Liver (tissue), 2 donors: ENCODE measurements around the gene JDP2.

Experiments
- EGR1 ChIP-seq, 2 donors: IDR thresholded peaks; 2 replicates each; pipeline ENCODE4 v1.6.1; 2016 to 2018; ENCODE audit warnings: antibody characterized with exemption in 2 of 2, low read depth in 2 of 2
- MAX ChIP-seq: IDR thresholded peaks from 2 replicates; pipeline ENCODE4 v1.6.1; 2016; ENCODE audit warnings: antibody characterized with exemption
- donor health status: healthy.

GRCh38 chr14:75495882-75496281, 68.1 kb downstream of the JDP2 start:
- TF ChIP-seq MAX (no peak), EGR1 (IDR thresholded peaks at IDR 0.05; ENCODE audit: low read depth in 2 of 2) (no peak)
